HL-60/S4 (cell line): ENCODE data around the gene RPP21.

Experiments used
- in situ Hi-C: fragments of 300-500 bp; cut with MboI; formaldehyde crosslinking; loops from 2 replicates; pipeline ENCODE4 v1.14.3; 2022; ENCODE audit warnings: low sequenced_read_pairs

The RPP21 gene

DNA sequence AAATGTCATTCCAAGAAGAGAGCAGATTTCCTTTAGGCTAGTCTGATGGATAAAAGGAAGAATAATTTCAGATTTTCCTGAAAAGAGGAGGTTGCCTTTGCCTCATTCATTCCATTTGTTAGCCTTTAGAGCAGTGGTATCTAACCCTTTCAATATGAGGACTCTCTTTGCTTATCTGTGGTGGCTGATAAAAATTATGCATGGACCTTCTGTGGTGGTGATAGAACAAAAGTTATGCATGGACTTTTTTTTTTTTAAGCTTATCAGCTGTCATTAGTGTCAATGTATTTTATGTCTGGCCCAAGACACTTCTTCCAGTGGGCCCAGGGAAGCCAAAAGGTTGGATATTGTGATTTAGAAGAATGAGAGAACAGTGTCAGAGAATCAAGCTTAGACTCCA, 16.6 kb upstream of the RPP21 start:
- in situ Hi-C loops, result no loop called here

DNA sequence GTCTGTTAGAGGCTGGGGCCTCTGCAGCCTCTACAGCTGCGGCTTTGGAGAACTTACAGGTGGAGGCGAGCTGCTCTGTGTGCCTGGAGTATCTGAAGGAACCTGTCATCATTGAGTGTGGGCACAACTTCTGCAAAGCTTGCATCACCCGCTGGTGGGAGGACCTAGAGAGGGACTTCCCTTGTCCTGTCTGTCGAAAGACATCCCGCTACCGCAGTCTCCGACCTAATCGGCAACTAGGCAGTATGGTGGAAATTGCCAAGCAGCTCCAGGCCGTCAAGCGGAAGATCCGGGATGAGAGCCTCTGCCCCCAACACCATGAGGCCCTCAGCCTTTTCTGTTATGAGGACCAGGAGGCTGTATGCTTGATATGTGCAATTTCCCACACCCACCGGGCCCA, 15.6 kb upstream of the RPP21 start:
- in situ Hi-C loops, result no loop called here

DNA sequence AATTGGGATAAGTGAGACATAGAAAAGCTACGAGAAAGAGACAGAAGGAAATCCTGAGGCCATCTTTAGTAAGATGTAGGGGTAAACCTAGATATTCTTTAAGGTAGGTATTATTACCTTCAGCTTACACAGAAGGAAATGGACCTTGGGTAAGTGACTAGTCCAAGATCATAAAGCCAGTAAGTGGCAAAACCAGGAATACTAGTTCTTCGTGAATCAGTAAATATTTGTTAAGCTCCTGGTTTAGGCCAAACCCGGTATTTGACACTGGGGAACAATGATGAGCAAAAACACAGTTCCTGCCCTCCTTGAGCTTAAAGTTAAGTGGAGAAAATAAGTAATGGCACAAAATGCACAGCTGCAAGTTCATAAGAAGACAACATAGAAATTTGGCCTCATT, 13.0 kb upstream of the RPP21 start:
- in situ Hi-C loops, result no loop called here

DNA sequence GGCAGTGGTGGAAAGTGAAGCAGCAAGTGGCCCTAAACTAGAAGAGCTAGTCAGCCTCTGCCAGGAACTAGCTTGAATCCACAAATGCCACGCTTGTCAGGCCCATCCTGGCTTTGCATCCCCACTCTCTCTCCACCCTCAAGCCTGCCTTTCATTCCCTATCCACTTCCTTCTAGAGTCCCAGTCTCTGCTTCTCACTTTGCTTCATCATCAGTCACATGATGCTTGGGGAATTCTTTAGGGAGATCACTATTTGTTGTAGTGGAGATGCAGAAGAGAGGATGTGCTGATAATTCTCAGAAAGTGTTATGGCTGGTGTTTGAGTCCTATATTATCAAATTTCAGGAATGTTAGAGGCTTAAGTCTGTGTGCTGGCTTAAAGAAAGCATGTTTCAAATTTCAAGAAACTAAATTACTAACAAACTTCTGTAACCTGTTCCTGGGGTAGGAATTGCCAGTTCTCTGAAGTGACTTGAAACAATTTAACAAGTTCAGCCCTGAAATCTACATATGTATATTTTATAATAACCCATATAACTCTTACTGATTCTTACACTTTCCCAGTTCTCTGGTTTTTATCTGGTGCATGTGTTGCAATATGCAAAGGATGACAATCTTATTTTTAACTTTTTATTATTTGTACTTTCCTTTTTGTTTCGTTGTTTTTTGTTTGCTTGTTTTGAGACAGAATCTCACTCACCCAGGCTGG, 10.7 kb upstream of the RPP21 start:
- in situ Hi-C loops, result no loop called here

DNA sequence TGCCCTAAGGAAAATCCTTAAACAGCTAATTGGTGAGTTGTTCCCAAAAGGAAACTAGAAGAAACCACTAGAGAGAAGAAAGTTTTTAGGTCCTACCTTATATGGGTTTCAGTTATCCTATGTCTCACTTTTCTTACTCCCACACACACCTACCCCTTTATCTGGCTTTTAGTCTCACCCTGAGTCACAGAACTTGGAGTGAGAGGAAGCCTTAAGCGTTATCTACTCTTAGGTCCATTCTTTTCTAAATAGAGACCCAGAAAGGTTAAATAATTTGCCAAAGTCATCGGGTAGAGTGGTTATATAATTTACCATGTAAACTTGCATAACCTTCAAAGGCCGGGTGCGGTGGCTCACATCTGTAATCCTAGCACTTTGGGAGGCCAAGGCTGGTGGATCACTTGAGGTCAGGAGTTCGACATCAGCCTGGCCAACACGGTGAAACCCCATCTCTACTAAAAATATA, 4.3 kb upstream of the RPP21 start:
- in situ Hi-C loops, result no loop called here

DNA sequence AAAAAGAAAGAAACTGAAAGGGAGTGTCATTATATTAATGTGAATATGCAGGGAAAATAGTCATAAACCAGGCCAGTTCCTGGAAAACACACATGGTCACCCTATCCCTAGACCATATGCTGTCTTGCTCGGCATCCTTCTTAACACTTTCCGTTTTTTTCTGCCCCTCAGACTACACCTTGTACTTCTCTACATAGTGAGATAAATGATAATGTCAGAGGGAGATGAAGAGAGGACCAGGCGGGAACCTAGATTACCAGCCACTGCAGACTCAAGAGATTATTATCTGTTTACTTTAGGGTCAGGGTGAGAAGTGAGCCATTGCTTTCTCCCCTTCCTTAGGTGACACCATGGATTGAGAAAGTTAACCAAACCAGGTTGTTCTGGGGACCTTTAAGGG, 3.7 kb upstream of the RPP21 start:
- in situ Hi-C loops, result no loop called here

DNA sequence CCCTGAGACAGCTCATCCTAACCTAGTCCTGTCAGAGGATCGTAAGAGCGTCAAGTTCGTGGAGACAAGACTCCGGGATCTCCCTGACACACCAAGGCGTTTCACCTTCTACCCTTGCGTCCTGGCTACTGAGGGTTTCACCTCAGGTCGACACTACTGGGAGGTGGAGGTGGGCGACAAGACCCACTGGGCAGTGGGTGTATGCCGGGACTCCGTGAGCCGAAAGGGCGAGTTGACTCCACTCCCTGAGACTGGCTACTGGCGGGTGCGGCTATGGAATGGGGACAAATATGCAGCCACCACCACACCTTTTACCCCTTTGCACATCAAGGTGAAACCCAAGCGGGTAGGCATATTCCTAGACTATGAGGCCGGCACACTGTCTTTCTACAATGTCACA, 3.2 kb upstream of the RPP21 start:
- in situ Hi-C loops, result no loop called here

DNA sequence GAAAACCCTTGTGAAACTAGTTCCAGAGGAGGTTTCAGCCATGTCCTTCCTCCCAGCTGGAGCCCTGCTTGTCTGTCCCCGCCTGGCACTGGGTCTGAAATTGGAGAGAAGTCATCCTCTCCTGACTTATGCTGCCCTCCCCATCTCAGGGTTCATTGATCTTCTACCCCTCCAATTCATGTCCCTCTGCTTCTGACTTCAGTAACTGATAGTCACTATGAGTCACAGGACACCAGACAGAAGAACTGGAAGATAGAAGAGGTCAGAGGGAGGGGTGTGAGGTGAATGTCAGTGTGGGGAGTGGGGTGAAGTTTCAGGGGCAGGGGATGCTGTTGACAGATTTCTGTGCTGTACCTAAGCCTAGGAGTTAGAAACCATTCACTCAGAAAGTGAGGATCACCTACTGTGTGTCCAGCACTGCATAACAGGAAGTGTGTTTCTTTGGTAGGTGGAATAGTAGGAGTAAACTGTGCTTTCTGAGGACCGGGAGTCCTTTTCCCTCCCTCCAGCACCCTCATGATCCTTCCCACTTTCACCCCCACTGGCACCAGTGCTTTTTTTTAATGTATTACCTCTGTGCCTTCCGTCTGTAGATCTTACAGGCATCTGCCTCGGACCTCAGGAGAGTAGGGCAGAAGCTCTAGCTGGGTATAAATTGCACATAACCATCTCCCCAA, 627 bp upstream of the RPP21 start:
- in situ Hi-C loops, result no loop called here

DNA sequence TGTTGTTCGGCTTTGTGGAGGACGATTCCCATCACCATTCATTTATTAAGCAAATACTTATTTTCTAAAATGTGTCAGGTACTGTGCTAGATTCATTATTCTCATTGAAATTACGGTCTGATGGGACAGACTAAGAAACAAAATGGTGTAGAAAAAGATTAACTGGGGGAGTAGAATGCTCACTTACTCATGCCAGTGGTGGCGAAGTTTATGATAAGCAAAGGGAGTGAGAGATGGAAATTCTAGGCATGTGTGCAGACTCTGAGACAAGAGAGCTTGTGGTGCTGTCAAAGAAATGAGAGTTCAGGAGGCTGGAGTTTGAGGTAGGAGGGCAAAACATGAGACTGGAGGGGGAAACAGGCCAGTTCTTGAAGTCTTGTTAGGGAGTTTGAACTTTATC, 896 bp downstream of the RPP21 start:
- in situ Hi-C loops, result no loop called here

DNA sequence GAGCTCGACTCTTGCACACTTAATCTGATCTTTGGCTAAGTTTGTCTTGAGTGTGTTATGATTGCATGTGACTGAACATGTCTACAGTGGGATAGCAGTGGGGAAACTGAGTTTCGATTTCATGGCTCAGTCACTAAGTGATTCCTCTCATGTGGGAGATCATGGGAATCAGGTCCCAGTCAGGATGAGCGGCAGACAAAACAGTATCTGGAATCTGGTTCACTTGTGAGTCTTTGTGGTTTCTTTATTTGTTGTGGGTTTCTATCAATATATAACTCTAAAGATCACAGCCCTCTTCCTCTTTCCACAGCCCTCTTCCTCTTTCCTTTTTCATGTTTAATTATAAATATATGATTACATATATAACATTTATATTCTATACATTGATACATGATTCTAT, 4.0 kb downstream of the RPP21 start:
- in situ Hi-C loops, result no loop called here

DNA sequence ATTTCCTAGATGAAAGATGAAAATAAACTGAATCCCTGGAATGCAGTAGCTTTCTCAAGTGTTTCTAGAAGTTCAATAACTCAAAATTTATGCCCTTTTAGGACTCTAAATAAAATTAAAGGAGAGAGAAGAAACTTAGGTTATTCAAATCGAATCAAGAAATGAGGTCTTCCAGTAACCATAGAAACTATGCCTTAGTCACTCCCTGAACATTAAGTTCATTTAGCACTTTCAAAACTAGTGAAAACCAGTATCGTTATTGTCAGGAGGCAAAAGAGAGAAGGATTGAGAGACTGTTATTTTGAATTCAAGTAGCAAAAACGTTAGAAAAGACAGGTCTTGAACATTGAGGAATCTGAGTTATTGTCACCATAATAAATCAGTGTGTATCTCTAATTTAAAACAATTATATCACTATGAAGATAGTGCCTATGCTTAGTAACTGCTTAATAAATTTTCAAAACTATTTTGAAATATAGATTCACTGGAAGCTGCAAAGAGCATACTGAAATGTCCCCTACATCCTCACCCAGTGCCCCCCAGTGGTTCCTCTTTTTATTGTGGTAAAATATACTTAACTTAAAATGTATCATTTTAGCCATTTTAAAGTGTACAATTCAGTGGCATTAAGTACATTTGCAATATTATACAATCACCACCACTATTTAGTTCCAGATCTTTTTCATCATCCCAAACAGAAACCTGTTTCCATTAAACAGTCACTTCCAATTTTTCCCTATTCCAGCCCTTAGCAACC, 4.6 kb downstream of the RPP21 start:
- in situ Hi-C loops, result no loop called here

DNA sequence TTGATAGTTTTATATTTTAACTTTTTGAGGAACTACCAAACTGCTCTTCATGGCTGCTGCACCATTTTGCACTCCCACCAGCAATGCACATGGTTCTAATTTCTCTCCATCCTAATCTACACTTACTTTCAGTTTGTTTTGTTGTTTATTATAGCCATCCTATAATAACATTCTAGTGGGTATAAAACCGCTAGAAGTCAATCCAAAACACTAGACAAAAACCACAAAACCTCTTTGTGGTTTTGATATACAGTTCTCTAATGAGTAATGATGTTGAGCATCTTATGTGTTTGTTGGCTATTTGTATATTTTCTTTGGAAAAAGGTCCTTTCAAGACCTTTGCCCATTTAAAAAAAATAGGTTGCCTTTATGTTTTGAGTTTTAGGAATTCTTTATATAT, 5.6 kb downstream of the RPP21 start:
- in situ Hi-C loops, result no loop called here

DNA sequence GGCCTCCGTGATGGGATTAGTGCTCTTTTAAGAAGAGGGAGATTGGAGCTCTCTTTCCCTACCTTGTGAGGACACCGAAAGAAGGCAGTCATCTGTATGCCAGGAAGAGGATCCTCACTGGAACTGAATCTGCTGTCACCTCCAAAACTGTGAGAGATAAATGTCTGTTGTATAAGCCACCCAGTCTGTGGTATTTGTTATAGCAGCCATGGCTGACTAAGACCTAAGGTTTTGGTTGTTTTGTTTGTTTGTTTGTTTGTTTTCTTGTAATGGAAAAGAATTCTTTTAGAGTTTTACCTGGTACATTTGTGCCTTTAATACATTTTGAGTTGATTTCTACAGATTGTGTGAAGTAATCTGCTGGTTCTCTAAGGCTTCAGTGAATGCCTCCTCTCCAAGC, 7.6 kb downstream of the RPP21 start:
- in situ Hi-C loops, result no loop called here

DNA sequence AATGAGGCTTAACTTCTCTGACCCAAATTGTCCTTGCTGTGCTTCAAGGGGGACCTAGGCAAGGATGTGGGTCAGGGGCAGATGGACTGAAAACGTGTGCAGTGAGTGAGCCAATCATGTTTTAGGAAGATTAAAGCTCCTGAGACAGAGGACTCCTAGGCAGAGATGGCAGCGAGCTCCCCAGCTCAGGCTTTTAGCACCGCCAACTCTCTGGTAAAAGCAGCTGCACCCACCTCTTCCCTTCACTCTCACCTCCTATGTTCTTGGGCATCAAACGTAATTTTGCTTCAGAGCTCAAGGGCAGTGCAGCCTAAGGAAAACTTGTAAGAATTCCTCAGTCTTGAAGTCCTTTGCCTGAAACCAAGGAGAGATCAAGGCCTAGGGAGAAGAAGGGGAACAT, 10.3 kb downstream of the RPP21 start:
- in situ Hi-C loops, result no loop called here

DNA sequence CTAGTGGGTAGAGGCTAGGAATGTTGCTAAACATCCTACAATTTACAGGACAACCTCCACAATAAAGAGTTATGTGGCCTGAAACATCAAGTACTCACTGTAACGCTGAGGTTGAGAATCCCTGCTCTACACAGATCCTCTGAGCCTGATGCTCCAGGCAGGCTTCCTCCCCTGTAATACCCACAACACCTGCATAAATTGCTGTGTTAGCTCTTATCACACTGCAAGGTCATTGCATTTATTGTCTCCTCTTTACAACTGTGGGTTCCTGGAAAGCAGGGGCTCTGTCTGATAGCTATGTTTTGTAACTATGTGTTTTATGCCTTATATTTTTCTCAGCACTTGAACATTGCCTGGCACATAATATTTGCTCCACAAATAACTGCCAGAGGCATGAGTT, 11.6 kb downstream of the RPP21 start:
- in situ Hi-C loops, result no loop called here

DNA sequence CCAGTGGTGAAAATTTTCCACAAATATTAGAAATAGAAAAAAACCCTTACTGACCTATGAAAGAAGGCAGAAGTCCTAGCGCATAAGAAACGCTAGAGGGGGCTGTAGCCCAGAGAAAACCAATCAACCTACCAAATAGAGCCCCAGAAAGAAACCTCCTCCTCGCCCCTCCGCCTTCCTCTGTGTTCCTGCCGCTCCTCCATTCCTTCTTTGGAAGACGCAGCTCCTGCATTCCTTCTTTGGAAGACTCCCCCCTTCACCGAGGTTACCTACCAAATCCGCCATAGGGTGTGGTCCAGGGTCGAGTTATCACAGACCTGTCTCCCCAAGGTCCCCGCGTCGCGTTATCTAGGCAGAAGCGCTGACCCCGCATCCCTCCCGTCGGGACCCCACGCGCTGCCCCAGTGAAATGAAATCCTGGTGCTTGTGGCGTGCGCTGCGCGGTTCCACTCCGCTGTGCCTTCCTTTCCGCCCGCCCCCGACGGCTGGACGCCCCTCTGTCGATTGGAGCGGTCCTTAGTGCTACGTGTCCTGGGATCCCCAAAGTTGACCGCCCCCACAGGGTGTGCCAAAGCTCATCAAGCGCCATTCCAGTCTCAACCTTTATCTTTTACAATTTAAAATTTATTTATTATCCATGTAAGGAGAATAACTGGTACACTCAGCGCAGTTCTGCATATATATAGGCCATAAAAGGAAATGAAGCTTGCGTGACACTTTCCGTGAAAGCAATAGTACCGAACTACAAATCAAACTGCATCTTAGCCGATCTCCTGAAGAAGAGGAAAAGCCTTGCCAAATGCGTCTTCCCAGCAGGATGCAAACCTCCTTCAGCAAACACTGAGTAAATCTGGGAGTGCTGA, 13.0 kb downstream of the RPP21 start:
- in situ Hi-C loops, result no loop called here

DNA sequence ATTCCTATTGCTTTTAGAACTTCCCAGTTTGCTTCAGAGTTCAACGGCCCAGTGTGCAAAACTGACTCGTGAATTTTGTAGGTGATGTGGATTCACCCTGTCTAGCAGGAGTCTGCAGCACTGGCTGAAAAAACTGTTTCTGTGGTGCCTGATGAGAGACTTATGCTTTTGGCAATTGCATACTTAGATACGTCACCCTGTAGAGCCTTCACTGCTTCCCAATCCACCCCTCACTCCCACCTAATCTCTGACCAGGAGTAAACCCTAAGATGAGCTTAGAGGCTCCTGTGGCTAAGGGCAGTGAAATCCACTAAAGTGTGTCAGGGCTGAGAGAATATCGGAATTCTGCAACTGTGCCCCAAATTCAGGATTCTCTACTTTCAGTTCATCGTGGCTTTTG, 14.3 kb downstream of the RPP21 start:
- in situ Hi-C loops, result no loop called here

DNA sequence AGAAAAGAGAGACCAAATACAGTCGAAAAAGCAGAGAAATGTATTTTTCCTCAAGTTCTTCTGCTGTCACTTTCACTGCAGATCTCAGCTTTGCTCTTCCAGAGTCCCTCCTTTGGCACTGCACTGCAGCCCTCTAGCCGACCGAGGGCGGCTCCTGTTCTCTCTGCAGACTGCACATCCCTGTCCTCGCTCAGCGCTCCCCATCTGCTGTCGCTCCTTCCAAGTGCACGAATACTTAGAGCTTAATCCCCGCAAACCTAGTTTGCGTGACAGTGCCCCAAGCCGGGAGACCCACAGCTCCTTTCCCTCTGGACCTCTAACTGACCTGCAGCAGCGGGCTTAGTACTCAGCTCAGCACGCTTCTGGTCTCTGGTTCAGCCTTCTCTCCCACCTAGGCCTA, 15.2 kb downstream of the RPP21 start:
- in situ Hi-C loops, result no loop called here

DNA sequence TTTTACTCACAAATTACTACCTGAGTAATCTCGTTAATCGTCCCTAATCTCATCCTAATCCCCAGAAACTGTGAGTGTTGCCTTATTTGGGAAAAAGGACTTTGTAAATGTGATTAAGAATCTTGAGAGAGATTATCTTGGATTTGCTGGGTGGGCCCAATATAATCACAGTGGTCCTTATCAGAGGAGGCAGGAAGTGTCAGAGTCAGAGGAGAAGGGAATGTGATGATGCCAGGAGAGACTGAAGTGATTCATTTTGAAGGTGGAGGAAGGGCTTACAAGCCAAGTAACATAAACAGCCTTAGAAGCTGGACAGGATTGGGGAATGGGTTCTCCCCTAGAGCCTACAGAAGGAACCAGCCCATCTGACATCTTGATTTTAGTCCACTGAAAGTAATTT, 16.7 kb downstream of the RPP21 start:
- in situ Hi-C loops, result no loop called here

DNA sequence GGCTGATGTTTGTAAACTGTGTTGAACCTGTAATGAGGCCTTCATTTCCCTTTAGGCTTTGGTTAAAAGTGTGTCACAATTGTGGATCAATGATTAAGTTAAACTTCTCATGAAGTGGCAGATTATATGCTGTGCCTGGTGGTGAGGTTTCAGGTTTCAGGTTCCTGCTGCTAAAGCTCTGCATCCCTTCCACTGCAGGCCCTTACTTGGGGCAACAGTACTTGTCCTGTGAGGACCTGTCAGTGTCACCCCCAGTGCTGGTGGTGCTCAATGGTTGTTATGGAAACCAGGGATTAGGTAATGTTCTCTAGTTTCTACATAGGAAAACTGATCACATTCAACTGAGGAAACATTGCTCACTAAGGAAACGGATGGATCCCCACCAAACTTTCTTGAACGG, 18.5 kb downstream of the RPP21 start:
- in situ Hi-C loops, result no loop called here

DNA sequence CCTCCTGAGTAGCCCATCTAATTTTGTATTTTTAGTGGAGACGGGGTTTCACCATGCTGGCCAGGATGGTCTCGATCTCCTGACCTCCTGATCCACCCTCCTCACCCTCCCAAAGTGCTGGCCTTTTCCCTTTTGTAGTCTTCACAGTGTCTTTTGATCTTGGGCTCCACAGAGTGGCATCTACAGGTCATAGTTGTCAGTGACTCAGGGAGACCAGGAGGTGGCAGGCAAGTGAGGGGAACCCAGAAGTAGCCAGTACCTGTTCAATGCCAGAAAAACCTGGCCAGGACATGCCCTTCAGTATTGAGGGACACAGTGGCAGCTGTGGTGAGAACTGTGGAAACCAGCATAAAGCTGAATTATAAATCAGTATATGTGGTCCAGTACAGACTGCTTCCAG, 19.6 kb downstream of the RPP21 start:
- in situ Hi-C loops, result no loop called here
